NOMO-1 treated with DMSO at 0.1 percent for 48 hours (cell line): ENCODE data around the gene ANO10.
"Not testable (repeated sequence)": the region's sequence is repeated elsewhere in the genome, so short reads cannot be mapped to it uniquely, and the experiment has no call there.

Experiments used
- DNase-seq: peaks from one replicate; lab custom pipeline; 2025; ENCODE audit not compliant: unreplicated experiment; lab: John Stamatoyannopoulos, UW

The ANO10 gene

DNA sequence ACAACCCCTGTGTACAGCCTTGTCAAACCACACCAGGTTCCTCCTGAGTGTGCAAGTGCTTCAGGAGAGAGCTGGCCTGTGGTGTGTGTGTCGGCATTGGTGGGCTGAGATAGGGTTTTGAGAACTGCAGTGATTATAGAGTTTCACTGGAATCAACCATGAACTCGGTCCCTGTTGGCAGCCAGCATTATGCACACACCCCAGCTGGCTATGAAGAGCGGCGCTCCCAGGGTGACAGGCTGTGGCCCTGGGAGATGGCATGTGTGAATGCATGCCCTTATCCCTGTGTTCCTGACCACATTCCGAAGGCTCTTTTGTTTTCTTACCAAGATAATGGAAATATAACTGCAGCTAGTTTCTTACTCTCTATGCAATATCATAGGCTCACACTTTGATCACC lies 233.6 kb downstream of the ANO10 start:
- no peak for DNase-seq

DNA sequence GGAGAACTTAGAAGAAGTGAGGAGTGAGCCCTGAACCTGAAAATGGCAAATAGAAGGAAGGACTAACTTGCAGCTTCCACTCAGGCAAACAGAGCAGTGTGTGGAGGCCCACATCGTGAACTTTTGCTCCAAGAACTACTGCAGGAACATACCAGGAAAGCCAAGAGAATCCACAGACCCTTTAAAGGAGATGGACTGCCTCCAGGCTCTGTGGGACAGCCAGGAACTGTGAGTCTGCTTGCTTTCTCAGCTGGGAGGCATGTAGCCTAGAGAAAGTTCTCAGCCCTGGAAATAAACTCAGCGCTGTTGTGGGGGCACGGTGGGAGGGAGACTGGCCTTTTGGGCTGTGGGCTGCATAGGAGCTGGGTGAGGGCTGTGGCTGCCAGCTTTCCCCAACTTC lies 242.5 kb downstream of the ANO10 start:
- DNase-seq = no peak

DNA sequence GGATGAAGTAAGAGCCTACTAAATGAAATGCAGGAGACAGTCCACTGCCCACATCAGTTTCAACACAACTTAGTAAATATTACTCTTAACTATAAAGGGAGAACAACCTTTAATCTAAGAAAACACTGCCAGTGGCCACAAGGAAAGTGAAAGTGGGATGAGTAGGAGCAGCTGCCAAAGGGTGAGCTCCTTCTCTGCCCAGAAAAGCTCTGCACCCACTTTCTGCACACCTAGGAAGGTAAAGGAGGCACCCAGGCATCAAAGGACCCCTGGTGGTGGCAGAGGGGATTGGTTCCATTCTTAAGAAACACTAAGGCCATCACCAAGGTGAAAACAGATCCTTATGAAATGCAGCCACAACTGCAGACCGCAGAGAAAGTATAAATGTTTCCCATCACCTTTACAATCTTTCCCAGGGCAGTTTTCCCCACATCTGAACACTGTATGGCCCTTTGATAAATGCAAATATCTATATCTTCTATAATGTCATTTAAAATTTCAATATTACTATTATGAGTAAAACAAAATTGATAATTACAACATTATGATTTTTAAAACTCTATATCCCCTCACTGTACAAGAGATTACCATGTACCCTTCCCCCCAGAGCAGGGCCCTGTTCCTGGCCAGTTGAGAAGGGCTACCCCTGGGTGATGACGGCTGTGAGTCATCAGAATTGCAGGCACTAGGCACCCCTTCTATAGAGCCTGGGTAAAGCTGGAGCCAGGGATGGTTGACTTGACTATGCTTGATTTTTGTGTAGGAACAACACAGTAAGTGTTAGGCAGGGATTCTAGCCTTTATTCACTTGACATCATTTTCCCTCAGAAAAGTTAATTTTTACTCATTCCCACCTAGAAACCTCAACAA lies 243.5 kb downstream of the ANO10 start:
- peak; percentile 33 for DNase-seq

DNA sequence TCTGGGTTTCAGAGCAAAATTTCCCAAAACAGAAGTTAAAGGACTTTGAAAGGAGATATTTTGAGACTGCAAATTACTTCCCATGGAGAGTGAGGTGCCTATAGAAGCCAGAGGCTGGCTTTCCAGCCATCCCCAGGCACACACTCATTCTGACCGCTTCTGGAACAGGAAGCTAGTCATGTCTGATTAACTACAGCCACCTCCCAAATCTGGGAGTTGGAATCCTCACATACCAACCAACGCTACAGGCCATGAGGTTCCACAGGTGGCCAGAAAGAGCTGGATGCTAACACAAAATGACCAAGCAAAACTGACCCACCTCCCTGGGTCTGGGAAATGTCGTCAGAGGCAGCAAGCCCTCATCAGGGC lies 248.3 kb downstream of the ANO10 start:
- DNase-seq = no peak

DNA sequence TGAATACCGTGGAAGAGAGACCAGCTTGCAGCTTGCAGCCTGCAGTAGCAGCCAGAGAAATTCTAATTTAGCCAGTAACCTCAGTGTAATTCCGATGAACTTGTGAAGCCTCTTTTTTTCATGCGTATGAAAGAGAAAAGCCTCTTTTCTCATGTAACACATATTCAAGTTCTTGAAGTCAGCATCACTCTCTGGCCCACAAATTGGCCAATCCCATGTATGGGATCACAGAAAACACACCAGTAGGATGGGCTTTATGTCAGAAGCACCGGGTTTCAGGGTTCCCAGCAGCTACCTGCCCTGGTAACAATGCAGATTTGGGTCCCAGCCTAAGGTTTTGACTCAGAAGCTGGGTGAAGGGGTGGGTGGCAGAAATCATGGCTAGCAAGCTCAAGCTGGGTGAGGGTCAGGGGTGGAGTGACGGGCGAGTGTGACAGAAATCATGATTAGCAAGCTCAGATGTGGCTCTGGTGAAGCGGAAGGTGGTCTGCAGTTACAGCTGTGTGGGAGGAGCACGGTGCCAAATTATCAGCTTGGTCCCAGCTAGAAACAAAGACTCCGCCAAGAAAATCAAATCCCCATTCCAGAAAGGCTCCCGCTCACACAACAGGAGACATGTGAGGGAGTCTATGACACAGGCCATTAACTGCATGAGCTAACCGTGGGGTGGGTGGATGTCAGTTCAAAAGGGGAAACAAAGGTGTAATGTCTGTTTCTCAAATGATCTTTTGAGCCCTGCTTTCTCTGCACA lies 248.8 kb downstream of the ANO10 start:
- DNase-seq = no peak

DNA sequence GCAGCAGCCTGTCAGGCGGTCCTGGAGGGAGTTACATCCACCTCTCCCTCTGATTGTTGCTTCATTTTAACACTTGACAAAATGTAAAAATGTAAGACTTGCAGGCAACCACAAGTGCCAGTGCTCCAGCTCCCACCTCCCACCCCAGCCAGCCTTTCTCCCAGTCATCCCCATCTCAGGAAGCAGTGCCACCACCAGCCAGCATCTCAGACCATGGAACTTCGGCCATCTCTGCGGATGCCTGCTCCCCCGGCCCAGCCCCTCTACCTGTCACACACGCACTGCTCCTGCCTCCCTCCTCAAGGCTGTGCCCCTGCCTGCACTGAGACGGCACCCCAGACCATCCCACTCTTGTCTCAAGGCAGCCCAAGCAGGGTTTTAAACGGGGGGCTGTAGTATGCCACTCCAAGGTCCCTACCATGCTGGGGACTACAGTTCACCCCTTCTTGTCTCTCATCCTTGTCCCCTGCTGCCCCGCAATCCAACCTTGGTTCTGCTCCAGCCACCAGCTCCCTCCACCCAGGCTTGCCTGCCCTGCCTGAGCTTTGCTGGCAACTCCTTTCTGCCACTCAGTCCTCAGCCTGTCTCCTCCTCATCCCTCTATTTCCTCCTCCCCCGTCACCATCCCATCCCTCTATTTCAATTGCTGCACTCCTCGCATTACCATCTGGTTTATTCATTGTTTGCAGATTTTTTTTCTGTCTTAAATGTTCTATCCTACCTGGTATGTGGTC lies 249.6 kb downstream of the ANO10 start:
- no peak for DNase-seq

DNA sequence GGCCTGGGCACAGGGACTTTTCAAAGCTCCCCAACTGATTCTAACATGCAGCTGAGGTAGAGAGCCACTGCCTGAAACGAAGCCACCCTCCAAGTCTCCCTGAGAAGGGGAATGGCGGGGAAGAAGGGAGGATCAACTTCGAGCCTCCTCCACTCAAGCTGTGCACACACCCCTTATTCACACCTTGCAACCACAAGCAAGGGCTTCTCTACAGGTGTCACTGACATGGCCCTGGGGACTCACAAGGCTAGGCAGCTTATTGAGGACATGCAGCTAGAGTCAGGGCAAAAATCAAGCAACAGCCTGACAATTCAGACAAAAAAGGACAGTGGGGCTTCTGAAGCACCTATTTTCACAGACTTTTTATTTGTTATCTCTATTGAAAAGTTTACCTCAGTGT lies 250.3 kb downstream of the ANO10 start:
- no peak for DNase-seq

DNA sequence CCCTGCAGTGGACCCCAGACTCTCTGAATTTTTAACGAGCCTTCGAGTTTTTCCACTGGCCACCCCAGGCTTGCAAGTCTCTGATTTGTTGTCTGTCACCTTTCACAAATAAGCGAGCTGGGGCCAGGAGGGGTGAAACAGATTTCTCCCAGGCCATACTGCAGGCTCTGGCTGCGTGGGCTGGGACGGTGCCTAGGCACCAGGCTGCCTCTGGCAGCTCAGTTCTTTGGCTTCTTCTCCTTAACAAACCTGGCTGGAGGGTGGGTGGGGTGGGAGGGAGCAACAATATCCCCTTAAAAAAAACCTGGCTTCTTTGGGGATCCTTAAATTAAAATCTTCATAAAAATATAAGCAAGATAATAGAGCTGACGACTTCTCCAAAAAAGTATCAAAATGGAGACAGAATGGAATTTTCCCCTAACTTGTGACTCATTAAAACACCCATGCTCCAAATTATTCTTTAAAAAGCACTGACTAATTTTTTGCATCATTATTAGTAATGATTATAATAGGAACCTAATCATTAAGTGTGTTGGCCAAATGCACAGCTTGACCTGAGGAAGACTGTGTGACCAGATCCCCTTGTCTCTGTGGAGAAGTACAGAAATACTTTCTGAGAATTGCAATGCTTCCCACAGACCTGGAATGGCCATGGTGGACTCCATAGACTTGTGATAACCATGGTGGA lies 251.4 kb downstream of the ANO10 start:
- DNase-seq = no peak

DNA sequence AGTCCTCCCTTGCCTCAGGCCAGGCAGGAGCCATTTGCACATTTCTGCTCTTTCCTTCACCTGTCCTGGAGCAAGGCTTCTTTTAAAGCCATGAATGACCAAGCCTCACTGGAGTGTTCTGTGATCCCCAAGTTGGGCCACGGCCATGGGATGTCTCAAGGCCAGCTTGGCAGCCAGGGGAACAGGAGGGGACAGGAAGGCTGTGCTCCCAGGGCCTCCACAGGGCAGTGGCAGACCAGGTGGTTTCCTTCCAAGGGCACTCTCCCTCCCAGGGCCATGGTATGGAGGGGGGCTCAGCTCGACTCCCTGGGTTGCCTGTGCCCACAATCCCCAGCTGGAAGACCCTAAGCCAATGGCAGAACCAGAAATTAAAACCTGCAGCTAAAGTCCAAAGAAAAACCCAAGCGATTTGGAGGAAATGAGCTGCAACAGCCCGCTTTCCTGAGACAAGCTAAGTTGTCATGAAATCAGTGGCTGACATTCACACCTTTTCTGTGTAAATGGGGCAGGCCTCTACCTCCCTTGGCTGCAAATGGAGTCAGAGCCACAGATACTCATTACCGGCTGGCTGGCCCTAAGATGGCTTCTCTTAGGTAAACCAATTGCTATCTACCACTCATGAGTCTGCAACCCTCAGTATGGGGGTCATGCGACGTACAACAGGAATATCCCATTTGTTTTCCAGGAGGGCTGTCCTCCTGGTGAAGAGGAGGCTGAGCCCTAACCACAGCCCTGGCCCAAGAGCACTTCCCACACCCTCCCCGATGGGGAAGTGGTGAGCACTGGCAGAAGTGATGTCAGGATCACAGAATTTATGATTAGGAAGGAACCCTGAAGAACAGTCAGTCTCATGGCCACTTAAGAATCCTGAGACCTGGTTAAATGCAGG lies 252.2 kb downstream of the ANO10 start:
- peak; percentile 54 for DNase-seq

DNA sequence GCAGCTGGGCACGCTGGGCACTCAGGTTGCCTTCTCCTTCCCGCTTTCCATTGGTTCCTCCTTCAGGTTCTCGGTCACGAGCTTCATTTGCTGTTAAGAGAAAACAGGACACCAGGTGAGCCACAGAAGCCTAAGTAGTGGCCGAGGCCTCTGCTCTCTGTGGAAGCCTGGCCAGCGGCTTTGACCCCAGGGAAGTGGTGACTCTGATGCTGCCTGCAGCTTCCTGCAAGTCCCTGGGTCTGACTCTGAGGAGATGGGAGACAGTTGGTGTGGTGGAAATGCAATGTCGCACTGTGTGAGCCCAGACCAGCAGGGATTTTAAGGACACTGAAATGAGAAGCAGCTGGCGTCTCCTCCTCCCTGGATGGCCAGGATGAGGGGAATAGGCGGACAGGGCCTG lies 254.9 kb downstream of the ANO10 start:
- no peak for DNase-seq

DNA sequence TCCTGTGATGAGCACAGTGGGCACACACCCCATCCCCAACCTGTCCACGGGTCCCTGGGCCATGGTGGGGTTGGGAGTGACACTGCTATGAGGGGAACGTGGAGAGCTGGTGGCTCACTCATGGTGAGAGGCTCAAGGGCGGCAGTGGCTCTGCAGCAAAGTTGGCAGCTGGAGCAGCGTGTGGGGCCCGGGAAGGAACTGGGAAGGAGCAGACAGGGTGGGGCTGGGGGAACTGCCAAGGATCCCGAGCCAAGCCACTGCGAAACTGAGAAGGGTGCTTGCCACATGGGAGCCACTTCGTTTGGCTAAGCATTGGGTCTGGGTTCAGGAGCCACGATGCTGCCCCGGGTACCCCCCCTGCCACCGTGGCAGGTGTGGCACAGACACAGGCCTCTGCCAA lies 255.3 kb downstream of the ANO10 start:
- DNase-seq = no peak

DNA sequence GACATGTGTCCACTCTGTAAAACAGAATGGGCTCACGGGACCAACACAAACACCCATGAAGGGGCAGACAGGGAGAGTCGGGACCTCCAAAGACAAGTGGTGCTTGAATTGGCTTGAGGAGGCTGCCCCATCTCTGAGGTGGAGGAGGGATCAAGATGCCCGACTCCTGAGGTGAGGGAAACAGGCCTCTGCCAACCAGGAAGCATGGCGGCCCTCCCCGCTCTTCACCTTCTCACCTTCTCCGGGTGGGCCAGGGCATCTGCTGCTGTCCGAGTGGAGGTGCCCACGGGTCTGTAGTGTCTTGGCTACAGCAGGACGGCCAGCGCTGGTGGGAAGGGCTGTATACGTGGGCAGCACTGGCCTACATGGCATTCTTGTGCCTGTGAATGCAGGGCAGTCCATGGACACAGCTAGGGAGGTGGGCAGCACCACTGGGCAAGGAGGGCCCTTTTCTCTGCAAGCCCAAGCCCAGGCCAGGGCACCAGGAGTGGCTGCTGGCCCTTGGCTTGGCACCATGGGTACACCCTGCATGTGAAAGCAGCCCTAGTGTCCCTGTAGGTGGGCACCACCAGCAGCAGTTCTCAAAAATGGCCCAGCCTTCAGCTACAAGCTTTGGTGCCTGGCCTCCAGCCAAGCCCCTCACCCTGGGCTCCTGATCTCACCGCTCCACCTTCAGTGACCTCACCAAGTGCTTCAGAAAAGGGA lies 256.1 kb downstream of the ANO10 start:
- no peak for DNase-seq

DNA sequence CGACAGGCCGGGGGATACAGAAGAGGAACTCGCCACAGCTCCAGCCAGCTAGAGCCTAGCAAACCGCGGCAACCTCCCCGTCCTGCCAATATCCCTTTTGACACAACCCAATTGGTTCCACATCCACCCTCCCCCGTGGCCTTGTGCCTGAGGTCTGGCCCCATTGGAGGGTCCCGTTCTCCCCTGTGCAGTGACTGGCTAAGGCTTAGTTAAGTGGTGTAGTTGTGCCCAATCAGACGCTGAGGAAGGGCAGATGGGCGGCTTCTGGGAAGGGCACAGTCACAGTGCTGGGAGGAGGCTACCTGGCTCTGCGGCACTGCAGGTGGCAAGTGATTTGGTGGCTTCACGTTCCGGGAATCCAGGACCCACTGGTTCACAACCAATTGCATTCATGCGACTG lies 256.9 kb downstream of the ANO10 start:
- no peak for DNase-seq

DNA sequence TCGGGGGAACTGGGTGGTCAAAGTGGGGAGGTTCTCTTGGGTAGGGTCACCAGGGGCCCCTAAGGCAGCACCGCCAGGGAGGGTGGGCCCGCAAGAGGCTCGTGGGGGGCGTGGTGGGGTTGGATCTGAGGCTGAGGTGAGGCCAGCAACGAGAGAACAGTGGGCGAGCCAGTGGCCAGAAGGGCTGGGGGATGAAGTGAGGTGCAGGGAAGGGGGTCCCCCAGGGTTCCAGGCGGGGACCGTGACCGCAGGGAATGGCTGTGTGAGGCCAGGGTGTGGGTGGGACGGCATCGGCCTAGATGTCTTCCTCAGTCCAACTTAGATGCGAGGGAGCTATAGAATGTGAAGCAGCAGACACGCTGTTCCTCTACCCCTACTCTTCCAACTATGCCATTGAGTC lies 257.3 kb downstream of the ANO10 start:
- DNase-seq = no peak

DNA sequence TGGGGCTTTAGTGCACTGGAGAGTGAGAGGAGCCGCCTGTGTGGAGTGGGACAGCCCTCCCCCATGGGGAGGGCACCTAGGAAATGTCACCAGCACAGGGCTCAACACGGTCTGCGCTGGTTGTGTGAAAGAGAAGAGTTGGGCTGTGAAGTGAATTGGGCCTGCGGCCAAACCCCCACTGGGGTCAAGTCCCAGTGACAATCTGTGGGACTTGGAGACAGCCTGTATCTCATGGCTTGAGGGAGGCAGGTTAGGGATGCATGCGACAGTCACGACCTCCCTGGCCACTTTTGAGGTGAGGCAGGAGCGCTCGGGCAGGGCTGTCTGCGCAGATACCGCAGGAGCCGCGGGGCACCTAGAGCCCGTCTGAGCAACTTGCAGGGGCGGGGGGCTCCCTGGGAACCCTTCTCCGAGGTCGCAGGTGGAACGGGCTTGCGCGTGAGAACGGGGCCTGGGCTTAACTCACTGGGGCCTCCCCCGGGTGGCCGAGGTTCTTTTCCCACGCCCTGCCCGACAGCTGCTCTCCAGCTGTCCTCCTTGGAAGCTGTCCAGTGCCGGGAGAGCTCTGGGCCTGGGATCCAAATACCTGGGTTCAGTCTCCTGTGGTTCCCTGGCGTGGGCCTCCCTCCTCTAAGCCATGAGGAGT lies 258.1 kb downstream of the ANO10 start:
- DNase-seq = no peak

DNA sequence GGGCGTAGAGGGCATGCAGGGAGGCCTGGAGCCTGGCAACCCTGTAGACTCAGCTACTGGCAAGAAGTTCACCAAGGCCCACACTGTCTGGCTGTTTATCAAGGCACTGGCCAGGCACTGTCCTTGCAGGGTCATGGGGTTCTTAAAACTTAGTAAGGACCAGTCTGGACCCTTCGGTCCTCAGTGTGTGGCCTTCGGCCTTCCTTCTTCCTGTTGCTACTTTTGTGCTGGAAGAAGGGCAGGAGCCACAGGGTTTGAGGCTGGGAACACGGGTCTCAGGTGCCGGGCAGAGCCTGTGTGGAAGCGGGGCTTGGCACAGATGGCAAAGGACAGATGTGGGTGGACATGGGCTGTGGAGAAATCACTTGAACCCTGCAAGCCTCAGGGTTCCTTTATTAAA lies 258.9 kb downstream of the ANO10 start:
- no peak for DNase-seq

DNA sequence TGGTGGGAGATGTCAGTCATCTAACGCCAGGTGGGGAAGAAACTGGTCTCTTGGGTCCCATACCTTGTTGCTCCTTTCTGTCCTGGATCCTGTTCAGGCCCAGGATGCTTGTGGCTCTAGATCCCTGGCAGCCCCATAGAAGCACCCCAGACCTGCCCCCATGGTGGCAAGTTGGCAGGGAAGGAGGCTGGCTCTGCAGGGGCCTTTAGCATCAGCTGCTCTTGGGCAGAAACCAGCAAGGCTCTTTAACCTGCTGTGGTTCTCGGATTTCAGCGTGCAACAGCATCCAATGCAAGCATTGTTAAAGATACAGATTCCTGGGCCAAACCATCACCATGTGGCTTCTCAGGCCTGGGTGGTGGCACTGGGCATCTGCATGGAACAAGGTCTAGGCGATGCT lies 259.6 kb downstream of the ANO10 start:
- DNase-seq = no peak

DNA sequence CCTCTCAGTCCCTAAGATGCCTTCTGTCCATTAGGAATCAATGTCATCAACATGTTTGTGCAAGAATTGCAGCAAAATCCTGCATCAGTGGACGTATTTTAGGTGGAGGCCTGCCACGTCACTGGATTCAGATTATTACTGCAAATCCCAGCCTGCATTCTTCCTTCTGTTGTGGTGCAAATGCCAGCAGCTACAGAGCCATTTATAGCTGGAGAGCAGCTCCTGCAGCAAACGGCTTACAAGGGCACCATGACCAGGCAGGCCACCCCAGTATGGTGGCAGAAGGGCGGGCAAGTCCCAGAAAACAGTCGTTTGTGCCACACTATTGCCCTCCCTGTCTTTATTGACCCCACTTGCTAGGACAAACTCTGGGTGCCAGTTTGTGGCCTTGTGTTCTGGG lies 260.7 kb downstream of the ANO10 start:
- no peak for DNase-seq

DNA sequence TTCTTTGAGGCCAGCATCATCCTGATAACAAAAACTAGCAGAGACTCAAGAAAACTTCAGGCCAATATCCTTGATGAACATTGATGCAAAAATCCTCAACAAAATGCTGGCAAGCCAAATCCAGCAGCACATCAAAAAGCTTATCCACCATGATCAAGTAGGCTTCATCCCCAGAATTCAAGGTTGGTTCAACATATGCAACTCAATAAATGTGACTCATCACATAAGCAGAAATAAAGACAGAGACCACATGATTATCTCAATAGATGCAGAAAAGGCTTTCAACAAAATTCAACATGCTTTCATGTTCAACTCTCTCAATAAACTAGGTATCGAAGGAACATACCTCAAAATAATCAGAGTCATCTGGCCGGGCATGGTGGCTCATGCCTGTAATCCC lies 265.8 kb downstream of the ANO10 start:
- not testable (repeated sequence) for DNase-seq
